Measurements from ENCODE around the gene CLP1.
A peak's percentile ranks its signal among the peaks of the same experiment; 100 is the strongest.
"Not testable (repeated sequence)": the region's sequence is repeated elsewhere in the genome, so short reads cannot be mapped to it uniquely, and the experiment has no call there.

CLP1 gene

GRCh38 chr11:57699813-57700212, 42.3 kb downstream of the CLP1 start:
- TF ChIP-seq, protein P1, sequence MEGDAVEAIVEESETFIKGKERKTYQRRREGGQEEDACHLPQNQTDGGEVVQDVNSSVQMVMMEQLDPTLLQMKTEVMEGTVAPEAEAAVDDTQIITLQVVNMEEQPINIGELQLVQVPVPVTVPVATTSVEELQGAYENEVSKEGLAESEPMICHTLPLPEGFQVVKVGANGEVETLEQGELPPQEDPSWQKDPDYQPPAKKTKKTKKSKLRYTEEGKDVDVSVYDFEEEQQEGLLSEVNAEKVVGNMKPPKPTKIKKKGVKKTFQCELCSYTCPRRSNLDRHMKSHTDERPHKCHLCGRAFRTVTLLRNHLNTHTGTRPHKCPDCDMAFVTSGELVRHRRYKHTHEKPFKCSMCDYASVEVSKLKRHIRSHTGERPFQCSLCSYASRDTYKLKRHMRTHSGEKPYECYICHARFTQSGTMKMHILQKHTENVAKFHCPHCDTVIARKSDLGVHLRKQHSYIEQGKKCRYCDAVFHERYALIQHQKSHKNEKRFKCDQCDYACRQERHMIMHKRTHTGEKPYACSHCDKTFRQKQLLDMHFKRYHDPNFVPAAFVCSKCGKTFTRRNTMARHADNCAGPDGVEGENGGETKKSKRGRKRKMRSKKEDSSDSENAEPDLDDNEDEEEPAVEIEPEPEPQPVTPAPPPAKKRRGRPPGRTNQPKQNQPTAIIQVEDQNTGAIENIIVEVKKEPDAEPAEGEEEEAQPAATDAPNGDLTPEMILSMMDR (IDR thresholded peaks at IDR 0.05; ENCODE audit: insufficient read depth, low read depth, low read length, missing control alignments), result no peak
- DNase-seq (ENCODE audit: low read depth), result no peak
- H3K4me3 ChIP-seq (ENCODE audit: low read length), result no peak overlapping the region

- DNase-seq (ENCODE audit: low read depth), result no peak
- H3K4me3 ChIP-seq (ENCODE audit: low read length), result no peak overlapping the region
- TF ChIP-seq, protein P1 (IDR thresholded peaks at IDR 0.05; ENCODE audit: insufficient read depth, low read depth, low read length, missing control alignments), result no peak
These were observed 42.9 kb downstream of the CLP1 start for GRCh38 chr11:57700425-57700824.

DNA sequence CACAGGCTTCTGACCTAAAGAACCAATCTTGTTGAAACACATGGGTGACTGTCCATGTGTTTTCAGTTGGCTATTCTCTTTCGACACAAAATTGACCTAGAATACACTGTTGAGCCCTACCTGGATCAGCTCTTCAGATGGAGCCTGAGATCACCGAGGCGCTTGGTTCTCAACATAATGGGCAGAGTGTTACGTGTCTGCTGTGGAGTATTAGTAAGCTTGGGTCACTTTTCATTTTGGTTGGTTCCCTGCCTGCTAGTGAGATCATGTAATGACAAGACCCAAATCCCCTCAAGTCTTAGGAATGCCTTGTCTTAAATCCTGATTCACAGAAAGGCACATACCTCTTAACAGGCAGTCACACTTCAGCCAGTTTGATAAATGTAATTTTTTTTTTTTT, 45.8 kb downstream of the CLP1 start:
- no peak overlapping the region for H3K4me3 ChIP-seq (ENCODE audit: low read length)
- TF ChIP-seq, protein P1 (IDR thresholded peaks at IDR 0.05; ENCODE audit: insufficient read depth, low read depth, low read length, missing control alignments), result no peak
- DNase-seq (ENCODE audit: low read depth), result peak; percentile 49

- TF ChIP-seq, protein P1 (IDR thresholded peaks at IDR 0.05; ENCODE audit: insufficient read depth, low read depth, low read length, missing control alignments), result no peak
- no peak overlapping the region for H3K4me3 ChIP-seq (ENCODE audit: low read length)
- DNase-seq (ENCODE audit: low read depth), result no peak
These were observed 47.4 kb downstream of the CLP1 start for GRCh38 chr11:57704932-57705331.

DNA sequence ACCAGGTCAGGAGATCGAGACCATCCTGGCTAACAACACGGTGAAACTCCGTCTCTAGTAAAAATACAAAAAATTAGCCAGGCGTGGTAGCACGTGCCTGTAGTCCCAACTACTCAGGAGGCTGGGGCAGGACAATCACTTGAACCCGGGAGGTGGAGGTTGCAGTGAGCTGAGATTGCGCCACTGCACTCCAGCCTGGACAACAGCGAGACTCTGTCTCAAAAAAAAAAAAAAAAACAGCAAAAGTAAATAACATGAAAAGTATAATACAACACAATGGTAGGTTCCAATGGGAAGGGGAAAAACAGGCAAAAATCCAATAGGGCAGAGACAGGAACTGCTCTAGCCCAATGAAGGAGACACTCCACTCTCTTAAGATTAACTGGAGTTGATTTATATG, 47.9 kb downstream of the CLP1 start:
- not testable (repeated sequence) for H3K4me3 ChIP-seq (ENCODE audit: low read length); DNase-seq (ENCODE audit: low read depth)

DNA sequence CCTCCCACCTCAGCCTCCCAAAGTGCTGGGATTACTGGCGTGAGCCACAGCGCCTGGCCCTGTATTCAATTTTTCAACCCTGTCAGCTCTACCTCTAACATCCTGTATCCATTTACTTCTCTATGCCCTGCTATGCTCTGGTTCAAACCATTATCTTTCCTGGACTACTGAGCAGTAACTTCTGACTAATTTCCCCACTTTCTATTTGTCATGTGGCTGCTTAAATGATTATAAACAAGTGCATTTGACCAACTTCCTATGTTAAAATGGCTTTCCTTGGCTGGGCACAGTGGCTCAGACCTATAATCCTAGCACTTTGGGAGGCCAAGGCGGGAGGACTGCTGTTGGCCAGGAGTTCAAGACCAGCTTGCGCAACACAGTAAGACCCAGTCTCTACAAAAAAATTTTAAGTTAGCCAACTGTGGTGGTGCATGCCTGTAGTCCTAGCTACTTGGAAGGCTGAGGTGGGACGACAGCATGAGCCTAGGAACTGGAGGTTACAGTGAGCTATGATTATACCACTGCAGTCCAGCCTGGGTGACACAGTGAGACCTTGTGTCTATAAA, 52.3 kb downstream of the CLP1 start:
- TF ChIP-seq, protein P1 (IDR thresholded peaks at IDR 0.05; ENCODE audit: insufficient read depth, low read depth, low read length, missing control alignments), result no peak
- no peak overlapping the region for H3K4me3 ChIP-seq (ENCODE audit: low read length)
- no peak for DNase-seq (ENCODE audit: low read depth)
